HepG2 (cell line): ENCODE results near the gene FGF14. TPM values are rescaled to one million over a fixed set of nuclear protein-coding genes. Genes with fewer than 3 reads are reported as not detected.

Experiments
- ATAC-seq: fragments of 200-7000 bp; cut with Tn5 transposase; 3 replicates; pipeline ENCODE4 v1.9.1; 2020; ENCODE audit warnings: mild to moderate bottlenecking, moderate library complexity
- BruUV-seq: library from RNA; stranded (reverse); fragments of 400-500 nt; replicated peaks from 2 replicates; lab custom pipeline; 2021; lab: Mats Ljungman, UMichigan
- CTCF ChIA-PET: fragments of 300-600 bp; formaldehyde crosslinking; extraction: SDS; loops from one replicate; lab custom pipeline; 2021; ENCODE audit warnings: low total read pairs, inconsistent platforms, low intra/inter-chr PET ratio; lab: Yijun Ruan, JAX
- POLR2A ChIA-PET: fragments of 350-600 bp; sonication (Branson Sonifier 250); formaldehyde crosslinking; loops from one replicate; lab custom pipeline; 2020; ENCODE audit warnings: antibody characterized with exemption, inconsistent platforms; lab: Yijun Ruan, JAX
- DNase-seq: peaks from one replicate; pipeline ENCODE4 v3.0.0-alpha.2; 2015; ENCODE audit warnings: low spot score
- FAIRE-seq: peaks from 3 replicates; lab custom pipeline; 2011; peaks lifted over from hg19 to GRCh38; lab: Jason Lieb, UNC
- H2AFZ ChIP-seq: one replicate; pipeline ENCODE4 v1.6.1; 2011; ENCODE audit warnings: low read length, inconsistent platforms
- H3K27ac ChIP-seq: fragments of 300-600 bp; 3 replicates; pipeline ENCODE4 v1.8.0; 2011; ENCODE audit warnings: mixed run types, mild to moderate bottlenecking, mixed read lengths, low read length, inconsistent platforms; ENCODE audit not compliant: insufficient read depth; ENCODE audit errors: extremely low read length
- H3K27me3 ChIP-seq, 2 experiments: fragments of 200-600 bp in 1 of 2; 2 replicates in 1 of 2; 3 replicates in 1 of 2; pipeline versions ENCODE4 v1.6.0 to v1.8.0; 2011; ENCODE audit warnings: low read length in 2 of 2, mild to moderate bottlenecking in 2 of 2, moderate library complexity in 2 of 2, inconsistent platforms in 1 of 2; ENCODE audit not compliant: insufficient read depth in 2 of 2, control insufficient read depth in 1 of 2
- H3K36me3 ChIP-seq, 2 experiments: fragments of 200-600 bp in 1 of 2; replicated peaks in 1 of 2; 2 replicates in 1 of 2; 3 replicates in 1 of 2; pipeline versions ENCODE4 v1.5.1 to v1.8.0; 2011; ENCODE audit warnings: low read length in 2 of 2, inconsistent platforms in 1 of 2; ENCODE audit not compliant: insufficient read depth in 2 of 2, control insufficient read depth in 1 of 2
- H3K4me1 ChIP-seq: 2 replicates; pipeline ENCODE4 v1.5.1; 2012; ENCODE audit warnings: low read length, inconsistent platforms; ENCODE audit not compliant: insufficient read depth
- H3K4me2 ChIP-seq: 2 replicates; pipeline ENCODE4 v1.6.0; 2011; ENCODE audit warnings: low read depth, low read length, inconsistent platforms
- H3K4me3 ChIP-seq, 3 experiments: fragments of 200-600 bp in 1 of 3; sonication (generic), shearing (Covaris generic) in 1 of 3; replicated peaks in 1 of 3; 2 replicates each; pipeline ENCODE4 v1.5.1; 2011 to 2016; ENCODE audit warnings: low read length in 3 of 3, inconsistent platforms in 2 of 3, low read depth in 2 of 3, mild to moderate bottlenecking in 2 of 3, control low read depth in 1 of 3, mixed read lengths in 1 of 3; ENCODE audit not compliant: insufficient read depth in 1 of 3
- H3K79me2 ChIP-seq: one replicate; pipeline ENCODE4 v1.6.1; 2011; ENCODE audit warnings: low read length, inconsistent platforms; ENCODE audit not compliant: insufficient read depth
- H3K9ac ChIP-seq: 2 replicates; pipeline ENCODE4 v1.6.0; 2011; ENCODE audit warnings: mild to moderate bottlenecking, low read depth, low read length, inconsistent platforms; ENCODE audit not compliant: insufficient read depth
- H3K9me3 ChIP-seq: 2 replicates; pipeline ENCODE4 v1.5.1; 2012; ENCODE audit warnings: mild to moderate bottlenecking, low read length
- H4K20me1 ChIP-seq: 2 replicates; pipeline ENCODE4 v1.6.0; 2011; ENCODE audit warnings: inconsistent platforms, mild to moderate bottlenecking, low read length, moderate library complexity; ENCODE audit not compliant: insufficient read depth
- CBX5 ChIP-seq: sonication (generic); formaldehyde crosslinking; IDR thresholded peaks from 2 replicates; pipeline ENCODE4 v1.4.0; 2020; ENCODE audit warnings: missing genetic modification reagents, borderline replicate concordance
- HMG20A ChIP-seq: IDR thresholded peaks from 2 replicates; pipeline ENCODE4 v1.6.1; 2016; ENCODE audit warnings: borderline replicate concordance
- MEF2D ChIP-seq: sonication (generic); formaldehyde crosslinking; IDR thresholded peaks from 2 replicates; pipeline ENCODE4 v1.5.1; 2020; ENCODE audit warnings: mild to moderate bottlenecking, missing genetic modification reagents
- MTA3 ChIP-seq: sonication (generic); formaldehyde crosslinking; IDR thresholded peaks from 2 replicates; pipeline ENCODE4 v1.4.0; 2020; ENCODE audit warnings: missing genetic modification reagents
- MXD4 ChIP-seq: IDR thresholded peaks from 2 replicates; pipeline ENCODE4 v1.6.1; 2016; ENCODE audit warnings: mild to moderate bottlenecking, missing biosample characterization, missing genetic modification reagents
- NCOA2 ChIP-seq: sonication (generic); formaldehyde crosslinking; IDR thresholded peaks from 2 replicates; pipeline ENCODE4 v1.8.0; 2022; ENCODE audit warnings: inconsistent platforms
- NR1H2 ChIP-seq: sonication (generic); formaldehyde crosslinking; IDR thresholded peaks from 2 replicates; pipeline ENCODE4 v1.8.1; 2022; ENCODE audit warnings: low read depth, missing genetic modification reagents, borderline replicate concordance
- SALL1 ChIP-seq: sonication (generic); formaldehyde crosslinking; IDR thresholded peaks from 2 replicates; pipeline ENCODE4 v1.8.0; 2022; ENCODE audit warnings: mild to moderate bottlenecking, missing genetic modification reagents
- SKI ChIP-seq: fragments of 450-650 bp; IDR thresholded peaks from one replicate; pipeline ENCODE4 v1.6.1; 2018; ENCODE audit warnings: mild to moderate bottlenecking; ENCODE audit not compliant: partially characterized antibody
- SOX5 ChIP-seq: IDR thresholded peaks from 2 replicates; pipeline ENCODE4 v1.6.1; 2016; ENCODE audit warnings: borderline replicate concordance
- SRF ChIP-seq: IDR thresholded peaks from 2 replicates; pipeline ENCODE4 v1.6.1; 2011; ENCODE audit warnings: mild to moderate bottlenecking, low read depth, low read length, moderate library complexity
- SRSF4 ChIP-seq: fragments of 200-400 bp; formaldehyde crosslinking; IDR thresholded peaks from one replicate; pipeline ENCODE4 v1.6.1; 2018; ENCODE audit warnings: mild to moderate bottlenecking, low read depth, low read length, moderate library complexity; ENCODE audit not compliant: poor library complexity, severe bottlenecking
- SYNCRIP ChIP-seq: fragments of 200-400 bp; formaldehyde crosslinking; IDR thresholded peaks from 2 replicates; pipeline ENCODE4 v1.6.1; 2018; ENCODE audit warnings: mild to moderate bottlenecking, low read depth, low read length; ENCODE audit not compliant: insufficient read depth
- TEF ChIP-seq: sonication (generic); formaldehyde crosslinking; IDR thresholded peaks from 2 replicates; pipeline ENCODE4 v1.5.0; 2020; ENCODE audit warnings: missing genetic modification reagents
- ZBTB39 ChIP-seq: sonication (generic); formaldehyde crosslinking; IDR thresholded peaks from 2 replicates; pipeline ENCODE4 v1.5.0; 2020; ENCODE audit warnings: missing genetic modification reagents
- ZNF138 ChIP-seq: sonication (generic); formaldehyde crosslinking; IDR thresholded peaks from 2 replicates; pipeline ENCODE4 v1.5.0; 2020; ENCODE audit warnings: mild to moderate bottlenecking, low read depth, missing genetic modification reagents
- ZNF292 ChIP-seq: sonication (generic); formaldehyde crosslinking; IDR thresholded peaks from 2 replicates; pipeline ENCODE4 v1.8.1; 2022; ENCODE audit warnings: mild to moderate bottlenecking, low read depth, missing genetic modification reagents, borderline replicate concordance
- ZNF552 ChIP-seq: sonication (generic); formaldehyde crosslinking; IDR thresholded peaks from 2 replicates; pipeline ENCODE4 v1.9.0; 2022; ENCODE audit warnings: missing genetic modification reagents, mild to moderate bottlenecking, borderline replicate concordance
- ZNF772 ChIP-seq: sonication (generic); formaldehyde crosslinking; IDR thresholded peaks from 2 replicates; pipeline ENCODE4 v1.5.0; 2020; ENCODE audit warnings: mild to moderate bottlenecking, missing genetic modification reagents
- WGBS: methylation state at CpG from one replicate; pipeline ENCODE4 v1.1.6; 2017; ENCODE audit warnings: low lambda C conversion rate; 5-methylcytosine and 5-hydroxymethylcytosine counted together
- in situ Hi-C: cut with HindIII; loops from 2 replicates; pipeline ENCODE4 v1.10.0; 2017; ENCODE audit warnings: low pct_unique_long_range_greater_than_20kb; ENCODE audit not compliant: extremely low pct_ligation_motif_present
- intact Hi-C: fragments of 100-400 bp; cut with micrococcal nuclease; formaldehyde crosslinking; loops from one replicate; pipeline ENCODE4 v1.10.0; 2022; ENCODE audit not compliant: unreplicated experiment
- polyA plus RNA-seq, 8 experiments: library from polyadenylated mRNA; depleted of rRNA in 3 of 8; stranded (reverse) in 7 of 8; unstranded in 1 of 8; fragments of >200 nt; fragmentation: Illumina TruSeq in 4 of 8; extraction: Trizol in 4 of 8; gene quantifications; 2 replicates each; pipeline versions ENCODE4 v1.2.1 to v1.2.3, GENCODE V29; 2011 to 2016; ENCODE audit warnings: low read depth in 4 of 8, missing spikeins in 1 of 8, mixed read lengths in 1 of 8; ENCODE audit not compliant: insufficient read depth in 1 of 8
- total RNA-seq, 5 experiments: library from RNA; depleted of rRNA; stranded (reverse); fragments of >200 nt; fragmentation: Illumina TruSeq; extraction: Trizol; gene quantifications; 2 replicates each; pipeline ENCODE4 v1.2.3, GENCODE V29; 2016; ENCODE audit warnings: low read depth in 1 of 5

The FGF14 gene
- total and polyA plus RNA-seq, 2 of the 13 experiments (the other 11 are each of a cell fraction or from before 2014, with no cell fraction given) = not detected

- 15% methylated on average over 6 of the region's 6 CpGs for WGBS
- intact Hi-C loops = no loop called here
- ATAC-seq = no peak
These were observed 102.5 kb downstream of the FGF14 start for GRCh38 chr13:102299366-102299765.

GRCh38 chr13:102298051-102298450, 103.8 kb downstream of the FGF14 start:
- DNase-seq (no peak), FAIRE-seq (no peak), ATAC-seq (no peak)
- Histone ChIP-seq H3K4me3 (no peak overlapping the region), H3K36me3 (no peaks in the 10 kb centered on the region), H3K9me3 (no peaks in the 10 kb centered on the region), H3K27ac (no peak overlapping the region), H3K4me1 (no peaks in the 10 kb centered on the region), H3K9ac (no peak overlapping the region), H3K4me2 (no peak overlapping the region), H4K20me1 (no peaks in the 10 kb centered on the region), H3K79me2 (no peaks in the 10 kb centered on the region), H2AFZ (no peak overlapping the region), H3K27me3 (no peaks in the 10 kb centered on the region)
- intact Hi-C loops = no loop called here
- in situ Hi-C loops = no loop called here
- CTCF ChIA-PET = no interaction called here
- 2% methylated on average over 3 of the region's 3 CpGs for WGBS
- BruUV-seq = no TSS peak
- TF ChIP-seq ZNF138 (no peak), NCOA2 (CRISPR knock-in tag) (no peak), NR1H2 (CRISPR knock-in tag) (no peak), MXD4 (no peak), SALL1 (CRISPR knock-in tag) (no peak), SRSF4 (no peak), SRF (no peak), TEF (CRISPR knock-in tag) (no peak), ZNF552 (CRISPR knock-in tag) (no peak), ZNF292 (CRISPR knock-in tag) (no peak), SOX5 (CRISPR knock-in tag) (no peak), CBX5 (CRISPR knock-in tag) (no peak), ZNF772 (CRISPR knock-in tag) (no peak), HMG20A (CRISPR knock-in tag) (no peak), SKI (no peak), MEF2D (CRISPR knock-in tag) (no peak), ZBTB39 (CRISPR knock-in tag) (no peak), SYNCRIP (no peak)
- POLR2A ChIA-PET = no interaction called here

More at GRCh38 chr13:102299366-102299765, 102.5 kb downstream of the FGF14 start:
- no peak for TF ChIP-seq MTA3
- POLR2A ChIA-PET = no interaction called here
- no peak for DNase-seq
- Histone ChIP-seq H2AFZ (no peak overlapping the region), H3K27me3 (no peaks in the 10 kb centered on the region), H3K4me1 (no peaks in the 10 kb centered on the region), H3K4me3 (no peak overlapping the region), H3K4me2 (no peak overlapping the region), H3K9me3 (no peaks in the 10 kb centered on the region), H3K27ac (no peak overlapping the region), H3K79me2 (no peaks in the 10 kb centered on the region), H3K36me3 (no peaks in the 10 kb centered on the region), H3K9ac (no peak overlapping the region), H4K20me1 (no peaks in the 10 kb centered on the region)
- BruUV-seq = no TSS peak
- CTCF ChIA-PET = no interaction called here
- no peak for FAIRE-seq
- in situ Hi-C loops = no loop called here
